ENCODE results near the gene PCSK5. TPM values are rescaled to one million over a fixed set of nuclear protein-coding genes. Genes with fewer than 3 reads are reported as not detected.
"Not testable (repeated sequence)": the region's sequence is repeated elsewhere in the genome, so short reads cannot be mapped to it uniquely, and the experiment has no call there.

PCSK5 gene
- total and polyA plus RNA-seq, 2 experiments from 2014 or later = 59.1 to 71.7 TPM

GRCh38 chr9:76077537-76077936 lies 187.1 kb downstream of the PCSK5 start:
- TF ChIP-seq, protein P1, sequence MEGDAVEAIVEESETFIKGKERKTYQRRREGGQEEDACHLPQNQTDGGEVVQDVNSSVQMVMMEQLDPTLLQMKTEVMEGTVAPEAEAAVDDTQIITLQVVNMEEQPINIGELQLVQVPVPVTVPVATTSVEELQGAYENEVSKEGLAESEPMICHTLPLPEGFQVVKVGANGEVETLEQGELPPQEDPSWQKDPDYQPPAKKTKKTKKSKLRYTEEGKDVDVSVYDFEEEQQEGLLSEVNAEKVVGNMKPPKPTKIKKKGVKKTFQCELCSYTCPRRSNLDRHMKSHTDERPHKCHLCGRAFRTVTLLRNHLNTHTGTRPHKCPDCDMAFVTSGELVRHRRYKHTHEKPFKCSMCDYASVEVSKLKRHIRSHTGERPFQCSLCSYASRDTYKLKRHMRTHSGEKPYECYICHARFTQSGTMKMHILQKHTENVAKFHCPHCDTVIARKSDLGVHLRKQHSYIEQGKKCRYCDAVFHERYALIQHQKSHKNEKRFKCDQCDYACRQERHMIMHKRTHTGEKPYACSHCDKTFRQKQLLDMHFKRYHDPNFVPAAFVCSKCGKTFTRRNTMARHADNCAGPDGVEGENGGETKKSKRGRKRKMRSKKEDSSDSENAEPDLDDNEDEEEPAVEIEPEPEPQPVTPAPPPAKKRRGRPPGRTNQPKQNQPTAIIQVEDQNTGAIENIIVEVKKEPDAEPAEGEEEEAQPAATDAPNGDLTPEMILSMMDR (IDR thresholded peaks at IDR 0.05; ENCODE audit: poor library complexity) = no peak
- TF ChIP-seq EZH2 (IDR thresholded peaks at IDR 0.05; ENCODE audit: borderline replicate concordance) (no peak), EZH2phosphoT487 (IDR thresholded peaks at IDR 0.05; ENCODE audit: low read depth, severe bottlenecking, unreplicated experiment) (no peak)

DNA sequence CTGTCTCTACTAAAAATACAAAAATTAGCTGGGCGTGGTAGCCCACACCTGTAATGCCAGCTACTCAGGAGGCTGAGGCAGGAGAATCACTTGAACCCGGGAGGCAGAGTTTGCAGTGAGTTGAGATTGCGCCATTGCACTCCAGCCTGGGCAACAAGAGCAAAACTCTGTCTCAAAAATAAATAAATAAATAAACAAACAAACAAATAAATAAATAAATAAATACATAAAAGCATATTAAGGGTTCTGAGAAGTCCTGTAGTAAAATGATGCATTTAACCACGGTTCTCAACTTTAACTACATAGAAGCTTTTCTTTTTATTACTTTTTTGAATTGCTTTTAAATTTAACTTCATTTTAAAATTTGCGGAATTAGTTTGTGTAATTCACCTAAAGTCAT lies 190.8 kb downstream of the PCSK5 start:
- not testable (repeated sequence) for DNase-seq (ENCODE audit: low spot score); H3K9me3 ChIP-seq (ENCODE audit: low read depth); H3K4me1 ChIP-seq (ENCODE audit: insufficient read depth); H3K4me3 ChIP-seq; H2AFZ ChIP-seq; H3K27ac ChIP-seq; H3K36me3 ChIP-seq (replicated peaks; ENCODE audit: insufficient read depth, low read depth); H4K20me1 ChIP-seq (ENCODE audit: insufficient read depth, poor library complexity, severe bottlenecking); H3K4me2 ChIP-seq; H3K9me2 ChIP-seq (replicated peaks; ENCODE audit: insufficient read depth); H3K79me2 ChIP-seq; H3K27me3 ChIP-seq
- WGBS (ENCODE audit: low lambda C conversion rate, missing lambda C conversion rate) = 97% methylated on average over 5 of the region's 5 CpGs

More at GRCh38 chr9:76077537-76077936, 187.1 kb downstream of the PCSK5 start:
- Histone ChIP-seq H3K79me2 (no peaks in the 10 kb centered on the region), H3K27ac (no peak overlapping the region), H3K4me2 (no peak overlapping the region), H3K4me3 (no peak overlapping the region), H3K36me3 (replicated peaks; ENCODE audit: insufficient read depth, low read depth) (no peaks in the 10 kb centered on the region), H3K27me3 (no peaks in the 10 kb centered on the region), H2AFZ (no peak overlapping the region), H3K9me3 (ENCODE audit: low read depth) (no peaks in the 10 kb centered on the region), H3K9me2 (replicated peaks; ENCODE audit: insufficient read depth) (no peaks in the 10 kb centered on the region), H3K4me1 (ENCODE audit: insufficient read depth) (no peaks in the 10 kb centered on the region), H4K20me1 (ENCODE audit: insufficient read depth, poor library complexity, severe bottlenecking) (no peaks in the 10 kb centered on the region)
- no peak for DNase-seq (ENCODE audit: low spot score)

DNA sequence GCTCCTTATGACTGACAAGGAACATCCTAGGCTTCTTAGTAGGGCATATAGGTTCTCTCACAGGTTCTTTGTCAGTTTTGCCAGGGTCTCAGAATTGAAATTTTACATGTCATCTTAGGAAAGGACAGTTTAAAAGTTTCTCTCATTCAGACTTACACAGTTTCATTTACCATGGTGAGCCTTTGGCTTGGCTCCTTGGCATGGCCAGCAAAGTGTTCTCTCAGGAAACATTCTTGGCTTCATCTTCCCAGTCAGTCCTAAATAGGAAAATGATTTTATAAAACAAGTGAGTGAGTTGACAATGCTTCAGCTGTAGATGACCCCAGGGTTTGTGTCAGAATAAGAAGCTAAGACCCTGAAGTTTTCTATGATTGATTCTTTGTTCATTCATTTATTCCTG lies 191.6 kb downstream of the PCSK5 start:
- DNase-seq (ENCODE audit: low spot score) = no peak
- Histone ChIP-seq H3K9me2 (replicated peaks; ENCODE audit: insufficient read depth) (no peaks in the 10 kb centered on the region), H3K4me3 (no peak overlapping the region), H3K36me3 (replicated peaks; ENCODE audit: insufficient read depth, low read depth) (no peaks in the 10 kb centered on the region), H3K79me2 (no peaks in the 10 kb centered on the region), H3K27ac (no peak overlapping the region), H4K20me1 (ENCODE audit: insufficient read depth, poor library complexity, severe bottlenecking) (no peaks in the 10 kb centered on the region), H3K4me1 (ENCODE audit: insufficient read depth) (no peaks in the 10 kb centered on the region), H3K27me3 (no peaks in the 10 kb centered on the region), H2AFZ (no peak overlapping the region), H3K4me2 (no peak overlapping the region), H3K9me3 (ENCODE audit: low read depth) (no peaks in the 10 kb centered on the region)
- TF ChIP-seq EZH2phosphoT487 (IDR thresholded peaks at IDR 0.05; ENCODE audit: low read depth, severe bottlenecking, unreplicated experiment) (no peak), EZH2 (IDR thresholded peaks at IDR 0.05; ENCODE audit: borderline replicate concordance) (no peak)
- TF ChIP-seq, protein P1 (IDR thresholded peaks at IDR 0.05; ENCODE audit: poor library complexity) = no peak

- Histone ChIP-seq H3K4me2 (no peak overlapping the region), H3K27me3 (no peaks in the 10 kb centered on the region), H4K20me1 (ENCODE audit: insufficient read depth, poor library complexity, severe bottlenecking) (no peaks in the 10 kb centered on the region), H3K27ac (no peak overlapping the region), H3K4me1 (ENCODE audit: insufficient read depth) (no peaks in the 10 kb centered on the region), H3K9me3 (ENCODE audit: low read depth) (no peaks in the 10 kb centered on the region), H3K4me3 (no peak overlapping the region), H3K36me3 (replicated peaks; ENCODE audit: insufficient read depth, low read depth) (no peaks in the 10 kb centered on the region), H2AFZ (no peak overlapping the region), H3K9me2 (replicated peaks; ENCODE audit: insufficient read depth) (no peaks in the 10 kb centered on the region), H3K79me2 (no peaks in the 10 kb centered on the region)
- TF ChIP-seq EZH2 (IDR thresholded peaks at IDR 0.05; ENCODE audit: borderline replicate concordance) = no peak
- TF ChIP-seq, protein P1 (IDR thresholded peaks at IDR 0.05; ENCODE audit: poor library complexity) = no peak
- TF ChIP-seq EZH2phosphoT487 (IDR thresholded peaks at IDR 0.05; ENCODE audit: low read depth, severe bottlenecking, unreplicated experiment) = no peak
- 89% methylated on average over 2 of the region's 2 CpGs for WGBS (ENCODE audit: low lambda C conversion rate, missing lambda C conversion rate)
- no peak for DNase-seq (ENCODE audit: low spot score)
Observed at GRCh38 chr9:76085596-76085995, 195.1 kb downstream of the PCSK5 start.
